ENCODE results near the gene PPP2R5D.
A peak's percentile ranks its signal among the peaks of the same experiment; 100 is the strongest.
"Not testable (repeated sequence)": the region's sequence is repeated elsewhere in the genome, so short reads cannot be mapped to it uniquely, and the experiment has no call there.

Gene PPP2R5D

DNA sequence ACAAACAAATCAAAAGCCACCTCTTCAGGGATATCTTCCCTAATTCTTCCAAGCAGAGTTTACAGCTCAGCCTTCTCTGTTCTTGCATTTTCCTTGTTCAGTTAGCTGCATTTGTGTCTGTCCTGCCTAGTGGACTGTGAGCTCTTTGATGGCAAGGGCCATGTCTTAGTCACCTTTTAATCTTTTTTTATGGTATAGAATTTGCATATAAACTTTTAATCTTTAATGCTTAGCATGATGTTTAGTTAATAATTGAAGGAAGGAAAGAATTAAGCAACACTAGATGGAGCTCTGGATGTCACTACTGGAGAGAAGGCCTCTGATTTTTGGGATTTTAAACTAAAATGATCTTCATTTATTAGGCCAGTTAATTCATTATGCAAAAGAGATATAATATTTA is 12.1 kb downstream of the PPP2R5D start:
- DNase-seq, result no peak

DNA sequence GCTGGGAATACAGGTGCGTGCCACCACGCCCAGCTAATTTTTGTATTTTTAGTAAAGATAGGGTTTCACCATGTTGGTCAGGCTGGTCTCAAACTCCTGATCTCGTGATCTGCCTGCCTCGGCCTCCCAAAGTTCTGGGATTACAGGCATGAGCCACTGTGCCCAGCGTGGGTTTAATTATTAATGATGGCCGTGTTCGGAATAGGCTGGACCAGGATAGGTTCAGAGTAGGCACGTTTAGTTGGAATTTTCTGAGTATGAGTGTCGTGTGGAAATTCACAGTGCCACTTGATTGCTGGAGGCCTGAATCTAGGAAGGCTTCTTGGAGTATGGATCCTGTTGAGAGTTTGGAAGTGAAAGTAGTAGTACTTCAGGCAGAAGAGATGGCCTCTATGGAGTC is 13.8 kb downstream of the PPP2R5D start:
- DNase-seq, result not testable (repeated sequence)

DNA sequence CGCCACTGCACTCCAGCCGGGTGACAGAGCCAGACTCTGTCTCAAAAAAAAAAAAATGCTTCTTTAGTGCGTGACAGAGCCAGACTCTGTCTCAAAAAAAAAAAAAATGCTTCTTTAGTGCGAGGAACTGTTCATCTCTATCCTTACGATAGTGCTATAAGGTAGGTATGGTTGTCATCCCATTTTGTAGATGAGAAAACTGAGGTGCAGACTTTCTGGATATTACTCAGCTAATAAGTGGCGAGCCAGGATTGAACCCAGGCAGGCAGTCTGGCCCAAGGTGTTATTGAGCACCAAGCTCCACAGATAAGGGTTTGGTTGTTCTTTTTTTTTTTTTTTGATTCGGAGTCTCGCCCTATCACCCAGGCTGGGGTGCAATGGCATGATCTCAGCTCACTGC is 17.5 kb downstream of the PPP2R5D start:
- no peak for DNase-seq

DNA sequence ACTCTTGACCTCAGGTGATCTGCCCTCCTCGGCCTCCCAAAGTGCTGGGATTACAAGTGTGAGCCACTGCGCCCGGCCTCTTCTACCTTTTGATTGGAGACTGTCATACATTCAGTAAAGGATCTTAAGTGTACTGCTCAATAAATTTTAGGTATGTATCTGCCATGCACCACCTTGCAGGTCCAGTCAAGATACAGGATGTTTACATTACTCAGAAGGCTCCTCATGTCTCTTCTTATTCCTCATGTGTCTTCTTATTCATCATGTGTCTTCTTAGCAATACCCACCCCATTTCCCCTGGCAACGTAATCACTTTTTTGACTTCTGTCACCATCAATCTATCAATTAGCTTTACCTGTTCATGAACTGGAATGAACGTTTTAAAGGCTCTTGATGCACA is 21.5 kb downstream of the PPP2R5D start:
- DNase-seq, result no peak

DNA sequence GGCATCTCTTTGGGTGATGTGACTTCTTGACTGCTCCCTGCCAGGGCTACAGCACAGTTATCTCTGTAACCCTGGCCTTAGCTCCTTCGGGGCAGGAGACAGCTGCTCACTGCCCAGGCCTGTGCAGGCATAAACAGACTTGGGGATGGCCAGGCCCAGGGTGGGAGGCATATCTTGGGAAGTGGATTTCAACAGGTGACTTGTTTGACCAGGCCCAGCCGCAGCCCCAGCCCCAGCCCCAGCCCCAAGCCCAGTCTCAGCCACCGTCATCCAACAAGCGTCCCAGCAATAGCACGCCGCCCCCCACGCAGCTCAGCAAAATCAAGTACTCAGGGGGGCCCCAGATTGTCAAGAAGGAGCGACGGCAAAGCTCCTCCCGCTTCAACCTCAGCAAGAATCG is 21.9 kb downstream of the PPP2R5D start:
- no peak for DNase-seq

DNA sequence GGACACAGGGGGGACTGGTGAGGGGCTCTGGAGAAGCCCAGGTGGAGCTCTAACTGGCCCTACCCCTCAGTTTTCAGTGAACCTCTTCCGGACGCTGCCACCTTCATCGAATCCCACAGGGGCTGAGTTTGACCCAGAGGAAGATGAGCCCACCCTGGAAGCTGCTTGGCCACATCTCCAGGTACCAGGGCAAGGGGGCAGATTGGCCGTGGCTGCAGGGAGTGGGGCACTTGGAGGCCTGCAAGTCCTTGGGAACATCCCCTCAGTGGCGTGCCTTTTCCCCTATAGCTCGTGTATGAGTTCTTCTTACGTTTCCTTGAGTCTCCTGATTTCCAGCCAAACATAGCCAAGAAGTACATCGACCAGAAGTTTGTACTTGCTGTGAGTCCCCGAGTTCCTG is 22.8 kb downstream of the PPP2R5D start:
- DNase-seq, result no peak

DNA sequence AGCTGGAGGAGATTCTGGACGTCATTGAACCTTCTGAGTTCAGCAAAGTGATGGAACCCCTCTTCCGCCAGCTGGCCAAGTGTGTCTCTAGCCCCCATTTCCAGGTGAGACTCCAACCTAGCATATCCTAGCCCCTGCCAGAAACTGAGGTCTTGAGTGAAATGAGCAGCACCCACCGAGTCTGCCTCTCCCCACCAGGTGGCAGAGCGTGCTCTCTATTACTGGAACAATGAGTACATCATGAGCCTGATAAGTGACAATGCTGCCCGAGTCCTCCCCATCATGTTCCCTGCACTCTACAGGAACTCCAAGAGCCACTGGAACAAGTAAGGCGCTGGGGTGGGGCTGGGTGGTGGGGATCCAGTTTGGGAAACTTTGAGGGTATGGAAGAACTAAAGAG is 24.8 kb downstream of the PPP2R5D start:
- DNase-seq, result no peak

DNA sequence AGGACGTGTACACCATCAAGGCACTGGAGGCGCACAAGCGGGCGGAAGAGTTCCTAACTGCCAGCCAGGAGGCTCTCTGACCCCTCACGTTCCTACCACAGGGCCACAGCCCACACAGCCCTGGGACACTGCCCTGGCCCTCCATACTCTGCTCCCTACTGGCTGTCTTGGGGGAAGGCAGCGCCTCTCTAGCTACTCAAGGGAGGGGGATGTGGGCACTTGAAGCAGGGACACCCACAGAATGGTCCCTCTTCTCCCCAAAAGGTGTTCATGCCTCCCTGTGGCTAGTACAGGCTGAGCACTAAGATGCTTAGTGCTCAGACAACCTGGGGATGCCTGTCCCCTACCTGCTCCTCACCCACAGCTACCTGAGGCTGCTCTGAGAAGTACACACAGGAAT is 26.8 kb downstream of the PPP2R5D start:
- DNase-seq, result no peak

DNA sequence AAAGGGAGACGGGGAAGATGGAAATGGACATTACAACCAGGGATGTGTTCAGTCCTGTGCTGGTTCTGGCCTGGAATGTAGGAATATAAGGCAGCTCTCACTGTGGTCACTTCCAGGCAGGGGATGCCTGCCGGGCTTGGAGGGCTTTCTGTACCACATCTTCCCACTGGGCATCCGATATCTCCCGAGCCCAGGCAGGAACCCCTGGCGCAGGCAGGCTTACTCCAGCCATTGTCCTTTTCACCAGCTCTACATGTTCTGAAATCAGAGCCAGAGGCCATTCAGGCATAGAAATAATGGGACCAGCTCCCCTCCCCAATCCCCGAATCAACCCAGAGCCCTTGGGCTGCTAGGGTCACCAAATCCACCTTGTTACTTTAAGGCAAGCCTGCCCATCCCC is 28.0 kb downstream of the PPP2R5D start:
- no peak for DNase-seq

DNA sequence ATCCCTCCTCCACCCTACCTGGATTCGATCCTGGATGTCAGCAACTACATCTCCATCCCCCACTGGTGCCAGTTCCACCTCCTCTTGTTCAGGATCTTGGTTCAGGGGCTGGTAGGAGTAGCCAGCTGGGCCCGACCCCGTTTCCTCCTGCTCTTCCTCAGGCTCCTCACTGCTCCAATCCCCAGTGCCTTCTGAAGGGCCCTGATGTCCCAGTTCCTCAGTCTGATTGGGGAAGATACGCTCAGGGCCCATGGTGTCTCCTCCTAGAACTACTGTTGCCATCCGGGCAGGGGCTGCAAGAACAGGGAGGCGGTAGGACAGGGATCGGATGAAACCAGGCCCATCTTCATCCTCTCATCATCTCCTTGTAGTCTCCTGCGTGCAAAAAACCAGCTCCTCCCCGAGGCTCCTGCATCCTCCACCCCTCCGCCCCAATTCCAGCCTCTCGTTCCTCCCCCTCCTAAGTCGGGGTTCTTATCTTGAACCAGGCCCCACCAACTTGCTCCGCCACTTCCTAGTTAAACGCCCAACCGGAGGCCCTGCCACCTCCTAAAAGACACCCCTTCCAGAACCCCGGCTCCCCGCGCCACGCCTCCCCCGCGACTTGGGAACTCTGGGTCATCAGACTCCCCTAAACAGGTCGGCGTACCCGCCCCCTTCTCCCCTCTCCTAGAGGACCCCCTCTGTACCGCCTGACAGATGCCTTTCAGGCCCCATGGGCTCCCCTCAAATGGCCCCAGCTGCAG is 28.9 kb downstream of the PPP2R5D start:
- no peak for DNase-seq

DNA sequence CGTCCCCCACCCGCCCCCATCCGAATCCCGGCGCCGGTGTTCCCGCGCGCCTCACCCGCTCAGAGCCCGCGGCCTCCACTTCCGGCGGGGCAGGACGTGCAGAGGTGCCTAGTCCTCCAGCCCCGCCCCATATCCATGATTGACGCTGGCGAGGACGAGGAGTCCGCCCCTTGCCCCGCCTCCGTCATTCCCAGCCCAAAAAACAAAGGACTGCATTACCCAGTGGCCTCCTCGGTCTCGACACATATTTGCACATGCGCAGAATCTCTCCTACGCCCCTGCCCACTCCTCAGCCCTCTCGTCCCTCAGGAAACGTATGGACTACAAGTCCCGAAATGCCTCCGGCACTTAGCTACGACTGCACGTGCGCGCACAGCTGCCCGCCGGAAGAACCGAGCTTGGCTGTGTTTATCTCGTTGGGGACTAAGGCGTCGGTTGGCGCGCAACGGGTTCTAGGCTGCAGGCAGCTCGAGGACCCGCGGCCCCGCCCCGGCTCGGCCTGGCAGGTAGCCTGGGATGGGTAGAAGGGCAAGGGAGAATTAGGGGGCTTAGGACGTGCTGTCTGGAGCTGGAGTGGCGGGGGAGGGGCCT is 29.6 kb downstream of the PPP2R5D start, which contains the start of the genes KLHDC3 and MEA1:
Gene KLHDC3 (plus strand): TSS at position 407 of the 591 bp plus-strand sequence. CDS start 2,944 bp downstream, outside the sequence.
Gene MEA1 (minus strand): TSS at position 104 of the 591 bp plus-strand sequence. CDS start 133 bp downstream, outside the sequence.
- peak; percentile 98 for DNase-seq

DNA sequence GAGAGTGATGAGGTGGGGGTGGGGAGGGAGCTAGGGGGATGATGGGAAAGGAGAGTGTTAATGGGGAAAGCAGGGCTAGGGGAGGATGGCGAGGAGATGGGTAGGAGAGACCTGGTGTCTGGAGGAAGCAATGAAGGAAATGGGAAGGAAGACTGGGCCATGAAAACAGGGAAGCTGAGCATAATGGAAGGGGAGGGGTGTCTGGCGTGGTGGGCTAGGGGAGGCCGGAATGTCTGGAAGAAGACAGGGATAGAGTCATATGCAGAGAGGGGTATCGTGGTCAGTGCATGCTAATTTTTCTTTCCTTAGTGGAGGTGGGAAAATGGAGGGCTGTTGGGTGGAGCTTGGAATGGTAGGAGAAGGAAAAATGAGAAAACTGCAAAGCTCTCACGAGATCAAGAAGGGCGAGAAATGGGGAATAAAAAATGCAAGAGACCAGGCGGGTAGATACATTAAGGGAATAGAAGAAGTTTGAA is 30.1 kb downstream of the PPP2R5D start:
- no peak for DNase-seq

DNA sequence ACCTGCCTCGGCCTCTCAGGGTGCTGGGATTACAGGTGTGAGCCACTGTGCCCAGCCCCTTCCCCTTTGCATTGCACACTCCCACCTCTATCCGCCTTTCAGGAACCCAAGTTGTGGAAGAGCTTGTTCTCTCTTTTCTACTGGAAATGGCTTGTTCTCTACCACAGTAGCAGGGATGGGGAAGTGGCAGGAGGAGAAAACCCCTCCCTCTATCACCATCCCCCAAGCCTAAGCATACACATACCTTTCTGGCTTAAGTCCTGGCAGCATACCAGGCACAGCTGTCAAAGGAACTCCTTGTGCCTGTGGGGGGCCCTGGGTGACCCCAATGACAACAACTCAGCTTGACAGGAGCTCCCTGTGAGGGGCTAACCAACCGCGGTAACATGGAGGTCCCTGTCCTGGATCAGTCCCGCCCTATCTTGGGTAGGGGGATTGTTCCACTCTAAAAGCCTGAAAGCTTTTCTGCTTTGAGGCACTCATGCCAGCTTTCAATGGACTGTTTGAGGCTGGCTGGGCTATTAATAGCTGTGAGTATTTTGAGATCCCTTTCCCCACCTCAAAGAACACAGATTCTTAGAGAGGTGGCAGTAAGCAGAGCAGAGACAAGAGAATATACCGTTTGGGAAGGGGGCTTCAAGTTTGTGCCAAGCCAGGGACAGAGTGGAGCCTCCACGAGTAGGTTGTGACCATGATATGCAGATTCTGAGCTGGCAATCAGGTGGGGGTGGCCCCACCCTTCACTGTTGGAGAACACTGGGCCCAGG is 32.0 kb downstream of the PPP2R5D start:
- DNase-seq, result no peak

DNA sequence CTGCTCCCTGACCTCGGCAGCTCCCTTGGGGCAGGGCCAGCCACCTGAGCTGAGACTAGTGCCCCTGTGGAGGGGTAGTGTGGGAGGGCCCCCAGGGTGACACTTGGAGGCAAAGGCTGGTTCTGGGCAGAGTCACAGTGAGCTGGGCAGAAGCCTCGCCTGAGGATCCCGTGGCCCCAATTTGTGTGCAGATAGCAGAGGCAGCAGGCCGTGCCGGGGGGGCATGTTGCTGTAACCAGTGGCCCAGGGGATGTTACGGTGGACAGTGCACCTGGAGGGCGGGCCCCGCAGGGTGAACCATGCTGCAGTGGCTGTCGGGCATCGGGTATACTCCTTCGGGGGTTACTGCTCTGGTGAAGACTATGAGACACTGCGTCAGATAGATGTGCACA is 32.6 kb downstream of the PPP2R5D start:
- no peak for DNase-seq

DNA sequence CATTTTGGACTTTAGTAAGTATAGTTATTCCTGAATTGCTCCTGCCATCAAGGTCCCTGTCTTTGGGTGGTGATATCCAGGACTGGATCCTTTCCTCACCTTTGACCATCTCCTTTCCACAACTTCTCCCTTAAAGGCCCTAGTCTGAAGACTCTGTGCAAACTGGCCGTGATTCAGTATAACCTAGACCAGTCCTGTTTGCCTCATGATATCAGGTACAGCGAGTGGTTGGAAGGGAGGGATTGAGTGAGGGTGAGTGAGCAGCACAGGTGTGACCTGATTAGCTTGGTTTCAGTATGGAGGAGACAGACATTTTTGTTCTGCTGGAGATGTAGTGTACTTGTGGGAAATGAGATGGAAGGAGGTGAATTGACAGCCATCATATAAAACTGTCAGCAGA is 34.8 kb downstream of the PPP2R5D start:
- DNase-seq, result no peak

DNA sequence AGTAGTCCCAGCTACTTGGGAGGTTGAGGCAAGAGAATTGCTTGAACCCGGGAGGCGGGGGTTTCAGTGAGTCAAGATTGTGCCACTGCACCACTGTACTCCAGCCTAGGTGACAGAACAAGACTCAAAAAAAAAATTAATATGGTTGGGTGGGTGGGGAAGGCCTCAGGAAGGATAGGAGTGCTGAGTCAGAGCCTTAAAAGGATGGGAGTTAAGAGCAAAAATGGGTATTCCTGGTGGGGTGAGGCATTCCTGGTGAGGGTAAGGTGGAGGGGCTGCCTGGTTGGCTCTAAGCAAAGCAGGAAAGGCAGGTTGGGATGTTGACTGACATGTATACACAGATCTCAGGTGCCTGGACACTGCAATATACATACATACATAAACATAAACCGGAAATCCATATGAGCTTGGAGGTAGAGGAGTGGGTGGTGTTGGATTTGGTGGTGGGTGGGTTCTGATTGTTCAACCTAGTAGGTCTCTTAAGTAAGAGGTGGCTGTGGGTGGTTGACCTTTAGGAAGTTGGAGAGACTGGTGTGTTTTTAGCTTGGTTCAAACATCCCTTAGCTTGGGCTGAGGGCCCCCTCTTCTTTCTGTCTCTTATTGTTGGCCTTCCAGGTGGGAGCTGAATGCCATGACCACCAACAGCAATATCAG is 35.8 kb downstream of the PPP2R5D start:
- no peak for DNase-seq

DNA sequence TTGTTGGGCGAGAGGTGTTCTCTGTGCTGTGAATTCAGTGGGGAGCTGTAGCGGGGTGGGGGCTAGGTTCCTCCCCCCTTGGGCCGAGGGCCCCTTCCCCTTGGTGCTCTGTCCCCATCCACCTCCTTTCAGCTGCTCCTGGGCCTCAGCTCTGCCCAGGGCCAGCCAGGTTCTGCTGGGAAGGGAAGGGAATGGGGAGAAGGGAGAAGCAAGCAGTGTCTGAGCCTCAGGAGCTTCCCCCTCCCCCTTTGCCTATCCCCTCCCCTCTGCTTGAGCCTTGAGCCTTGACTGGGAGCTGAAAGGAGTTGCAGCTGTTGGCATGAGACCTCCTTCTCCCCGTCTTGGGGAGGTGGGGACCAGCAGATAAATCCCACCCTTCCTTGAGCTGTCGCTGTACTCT is 36.5 kb downstream of the PPP2R5D start:
- DNase-seq, result no peak

DNA sequence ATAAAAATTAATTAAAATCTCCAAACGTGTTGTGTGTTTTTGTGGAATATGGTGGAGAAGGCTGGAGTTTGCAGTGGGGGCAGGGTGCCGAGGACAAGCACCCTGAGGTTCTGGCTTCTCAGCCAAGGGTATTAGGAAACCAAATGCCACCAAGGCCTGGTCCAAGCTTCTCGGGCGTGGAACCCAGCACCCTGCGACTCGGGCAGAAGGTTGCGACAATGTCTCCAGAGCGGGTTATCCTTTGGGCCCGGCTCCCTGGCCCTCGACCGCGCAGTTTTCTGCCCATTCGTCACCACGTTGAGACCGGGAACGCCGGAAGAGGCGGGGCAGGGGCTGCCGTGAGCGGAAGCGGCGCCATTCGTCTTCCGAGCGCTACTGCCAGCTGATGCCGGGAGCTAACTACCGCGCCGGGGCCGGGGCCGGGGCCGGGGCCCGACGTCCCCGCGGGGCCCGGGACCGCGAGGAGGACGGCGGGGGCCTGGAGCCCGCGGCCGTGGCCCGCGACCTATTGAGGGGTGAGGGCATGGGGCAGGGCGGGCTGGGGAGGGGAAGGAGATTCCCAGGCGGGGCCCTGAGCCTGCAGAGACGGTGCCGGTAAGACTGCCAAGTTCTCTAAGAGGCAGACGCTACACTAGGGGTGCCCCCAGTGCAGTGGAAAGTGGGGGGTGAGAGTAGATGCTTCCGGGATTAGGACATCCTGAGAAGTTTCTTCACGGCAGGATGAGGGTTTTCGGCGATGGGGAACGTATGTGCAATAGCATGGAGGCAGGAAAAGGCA is 37.1 kb downstream of the PPP2R5D start, which contains the start of gene RRP36:
Gene RRP36 (plus strand): TSS at position 354 of the 778 bp plus-strand sequence. CDS start 32 bp downstream, at position 386.
- DNase-seq, result peak; percentile 9

DNA sequence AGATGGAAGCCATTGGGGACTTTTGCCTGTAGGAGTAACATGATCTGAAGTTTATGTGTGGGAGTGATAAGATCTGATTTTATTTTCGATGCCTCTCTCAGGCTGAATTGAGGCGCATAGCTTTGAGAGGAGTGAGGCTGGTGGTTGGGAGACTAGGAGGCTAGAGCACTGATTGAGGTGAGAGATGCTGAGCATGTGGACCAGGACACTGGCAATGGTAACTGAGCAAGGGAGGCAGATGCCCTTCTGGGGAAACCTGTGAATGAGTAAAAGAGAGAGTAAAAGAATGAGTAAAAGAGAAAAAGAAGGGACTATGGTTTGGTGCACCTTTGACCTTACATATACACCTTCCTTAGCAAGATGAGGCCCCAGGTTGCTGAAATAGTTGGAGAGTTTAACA is 40.1 kb downstream of the PPP2R5D start:
- no peak for DNase-seq

DNA sequence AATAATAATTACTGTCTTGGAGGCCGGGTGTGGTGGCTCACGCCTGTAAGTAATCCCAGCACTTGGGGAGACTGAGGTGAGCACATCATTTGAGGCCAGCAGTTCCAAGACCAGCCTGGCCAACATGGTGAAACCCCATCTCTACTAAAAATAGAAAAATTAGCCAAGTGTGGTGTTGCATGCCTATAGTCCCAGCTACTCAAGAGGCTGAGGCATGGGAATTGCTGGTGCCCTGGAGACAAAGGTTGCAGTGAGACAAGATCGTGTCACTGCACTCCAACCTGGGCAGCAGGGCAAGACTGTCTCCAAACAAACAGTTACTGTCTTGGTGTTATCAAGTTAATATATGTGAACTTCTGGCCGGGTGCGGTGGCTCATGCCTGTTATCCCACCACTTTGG is 42.0 kb downstream of the PPP2R5D start:
- DNase-seq, result no peak

DNA sequence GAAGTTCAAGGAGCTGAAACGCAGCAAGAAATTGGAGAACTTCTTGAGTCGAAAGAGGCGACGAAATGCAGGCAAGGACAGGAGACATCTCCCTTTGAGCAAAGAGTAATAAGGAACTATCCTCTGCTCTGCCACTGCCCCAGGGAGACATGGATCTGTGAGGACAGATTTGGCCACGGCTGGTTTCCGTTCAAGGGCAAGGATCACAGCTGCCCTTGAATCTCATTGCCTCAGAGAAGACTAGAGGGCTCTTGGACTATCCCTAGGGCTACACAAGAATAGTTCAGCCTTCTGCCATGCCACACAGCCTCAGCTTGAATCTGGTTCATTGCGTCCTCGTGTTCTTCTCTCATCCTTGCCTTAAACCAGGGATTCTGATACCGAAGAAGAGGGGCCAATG is 44.8 kb downstream of the PPP2R5D start:
- no peak for DNase-seq

DNA sequence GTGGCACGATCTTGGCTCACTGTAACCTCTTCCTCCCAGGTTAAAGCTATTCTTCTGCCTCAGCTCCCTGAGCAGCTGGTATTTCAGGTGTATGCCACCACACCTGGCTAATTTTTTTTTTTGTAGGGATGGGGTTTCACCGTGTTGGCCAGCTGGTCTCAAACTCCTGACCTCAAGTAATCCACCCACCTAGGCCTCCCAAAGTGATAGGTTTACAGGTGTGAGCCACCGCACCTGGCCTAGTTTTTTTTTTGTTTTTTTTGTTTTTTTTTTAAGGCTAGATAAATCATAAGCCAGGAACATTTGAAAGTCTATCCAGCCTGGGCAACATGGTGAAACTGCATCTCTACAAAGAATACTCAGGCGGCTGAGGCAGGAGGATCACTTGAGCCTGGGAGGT is 48.0 kb downstream of the PPP2R5D start:
- DNase-seq, result no peak
